ENCODE results near the gene CD3D.

DNA sequence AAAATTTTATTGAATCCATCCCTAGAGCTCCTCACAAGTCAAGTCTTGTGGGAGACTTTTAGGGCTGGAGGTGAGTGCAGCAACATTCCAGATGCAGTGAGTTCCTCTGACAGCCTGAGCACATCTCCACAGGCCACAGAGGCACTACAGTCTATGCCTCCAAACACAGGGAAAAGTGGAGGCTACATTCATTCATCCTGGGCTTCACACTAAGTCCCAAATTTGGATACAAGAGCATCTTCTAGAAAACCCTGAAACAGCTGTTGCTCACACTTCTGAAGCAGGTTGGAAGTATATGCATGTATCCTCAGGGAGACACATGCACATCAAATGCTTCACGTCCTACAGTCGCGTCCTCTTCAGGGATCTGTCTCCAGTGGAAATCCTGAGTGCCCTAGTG is 1.2 kb downstream of the CD3D start:
- TF ChIP-seq, protein P1, sequence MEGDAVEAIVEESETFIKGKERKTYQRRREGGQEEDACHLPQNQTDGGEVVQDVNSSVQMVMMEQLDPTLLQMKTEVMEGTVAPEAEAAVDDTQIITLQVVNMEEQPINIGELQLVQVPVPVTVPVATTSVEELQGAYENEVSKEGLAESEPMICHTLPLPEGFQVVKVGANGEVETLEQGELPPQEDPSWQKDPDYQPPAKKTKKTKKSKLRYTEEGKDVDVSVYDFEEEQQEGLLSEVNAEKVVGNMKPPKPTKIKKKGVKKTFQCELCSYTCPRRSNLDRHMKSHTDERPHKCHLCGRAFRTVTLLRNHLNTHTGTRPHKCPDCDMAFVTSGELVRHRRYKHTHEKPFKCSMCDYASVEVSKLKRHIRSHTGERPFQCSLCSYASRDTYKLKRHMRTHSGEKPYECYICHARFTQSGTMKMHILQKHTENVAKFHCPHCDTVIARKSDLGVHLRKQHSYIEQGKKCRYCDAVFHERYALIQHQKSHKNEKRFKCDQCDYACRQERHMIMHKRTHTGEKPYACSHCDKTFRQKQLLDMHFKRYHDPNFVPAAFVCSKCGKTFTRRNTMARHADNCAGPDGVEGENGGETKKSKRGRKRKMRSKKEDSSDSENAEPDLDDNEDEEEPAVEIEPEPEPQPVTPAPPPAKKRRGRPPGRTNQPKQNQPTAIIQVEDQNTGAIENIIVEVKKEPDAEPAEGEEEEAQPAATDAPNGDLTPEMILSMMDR (conservative IDR thresholded peaks at IDR 0.05 in 1 of 2, IDR thresholded peaks at IDR 0.05 in 1 of 2; ENCODE audit: low read depth in 1 of 2, low read length in 2 of 2): no peak
- no peak for TF ChIP-seq EZH2 (IDR thresholded peaks at IDR 0.05; ENCODE audit: low read length, missing control alignments)

Measured in fibroblast of lung (primary cell).